Measurements from ENCODE around the gene ATP1A1.

ATP1A1 gene

DNA sequence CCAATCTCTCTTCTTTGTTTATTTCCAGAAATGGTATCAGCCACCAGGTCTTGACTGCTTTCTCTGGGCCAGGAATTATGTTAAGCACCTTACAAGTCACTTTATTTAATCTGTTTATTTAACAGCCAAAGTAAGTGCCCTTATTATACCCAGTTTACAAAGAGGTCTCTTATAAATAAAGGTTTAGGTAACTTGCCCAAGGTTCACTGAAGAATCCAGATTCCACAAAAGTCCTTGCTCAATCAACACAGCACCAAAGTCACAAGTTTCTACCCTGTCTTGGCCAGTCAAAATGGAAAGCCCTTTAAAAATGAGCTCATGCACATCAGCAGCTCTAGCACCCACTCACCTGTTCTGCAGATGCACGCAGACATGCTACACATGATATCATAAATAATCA is 28.0 kb upstream of the ATP1A1 start:
- no peak for DNase-seq (ENCODE audit: low read depth)

GRCh38 chr1:116345843-116346242 is 27.2 kb upstream of the ATP1A1 start:
- DNase-seq (ENCODE audit: low read depth), result no peak

GRCh38 chr1:116346943-116347673 is 25.9 kb upstream of the ATP1A1 start:
- DNase-seq (ENCODE audit: low read depth), result no peak

DNA sequence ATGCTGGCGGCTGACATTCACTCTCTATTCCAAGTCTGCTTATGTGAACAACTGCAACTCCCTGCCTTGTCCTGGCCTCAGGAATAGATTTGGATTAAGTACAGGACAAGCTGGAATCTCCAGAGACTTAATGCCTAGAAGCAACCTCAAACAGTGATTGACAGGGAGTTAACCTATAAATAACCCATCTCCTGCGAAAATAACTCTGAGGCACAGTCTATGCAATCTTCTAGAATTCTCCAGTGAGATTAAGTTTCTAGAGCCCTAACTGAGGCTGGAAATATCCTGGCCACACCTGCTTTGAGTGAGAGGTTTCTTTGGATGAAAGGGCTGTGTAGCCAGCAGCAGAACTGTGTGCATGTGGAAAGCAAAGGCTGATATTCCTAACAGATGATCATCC is 25.3 kb upstream of the ATP1A1 start:
- no peak for DNase-seq (ENCODE audit: low read depth)

- no peak for DNase-seq (ENCODE audit: low read depth)
Measured at GRCh38 chr1:116350097-116350645, 22.9 kb upstream of the ATP1A1 start.

DNA sequence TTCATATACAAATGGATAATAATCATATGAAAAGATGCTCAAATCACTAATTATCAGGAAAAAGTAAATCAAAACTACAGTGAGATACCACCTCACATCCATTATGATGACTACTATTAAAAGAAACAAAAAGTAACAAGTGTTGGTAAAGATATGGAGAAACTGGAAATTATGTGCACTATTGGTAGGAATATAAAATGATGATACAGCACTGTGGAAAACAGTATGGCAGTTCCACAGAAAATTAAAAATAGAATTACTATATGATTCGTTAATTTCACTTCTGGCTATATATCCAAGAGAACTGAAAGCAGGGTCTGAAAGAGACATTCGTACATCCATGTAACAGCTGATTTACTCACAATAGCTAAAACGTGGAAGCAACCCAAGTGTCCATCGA is 21.1 kb upstream of the ATP1A1 start:
- no peak for DNase-seq (ENCODE audit: low read depth)

GRCh38 chr1:116352349-116352813 is 20.7 kb upstream of the ATP1A1 start:
- no peak for DNase-seq (ENCODE audit: low read depth)

GRCh38 chr1:116353155-116353554 is 19.9 kb upstream of the ATP1A1 start:
- DNase-seq (ENCODE audit: low read depth), result no peak

GRCh38 chr1:116356067-116356466 is 17.0 kb upstream of the ATP1A1 start:
- DNase-seq (ENCODE audit: low read depth), result no peak

DNA sequence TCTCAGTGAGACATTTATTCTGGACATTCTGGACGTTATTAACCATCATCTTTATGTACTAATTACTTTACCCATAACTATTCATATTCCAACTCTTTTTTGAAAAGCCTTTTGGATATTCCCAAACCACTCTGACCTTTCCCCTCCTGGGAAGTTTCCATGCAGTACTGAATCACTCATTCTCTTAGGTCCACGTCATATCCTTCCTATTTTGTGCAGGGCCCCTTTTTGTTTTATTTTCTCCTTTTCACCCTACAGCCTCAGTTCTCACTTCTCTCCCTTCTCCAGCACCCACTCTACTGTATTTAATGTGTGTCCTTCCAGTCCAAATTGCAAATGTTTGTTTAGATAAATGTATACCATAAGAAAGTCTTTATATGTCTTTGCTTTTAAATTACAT is 16.4 kb upstream of the ATP1A1 start:
- DNase-seq (ENCODE audit: low read depth), result no peak

- no peak for DNase-seq (ENCODE audit: low read depth)
Measured at GRCh38 chr1:116357487-116357886, 15.6 kb upstream of the ATP1A1 start.

DNA sequence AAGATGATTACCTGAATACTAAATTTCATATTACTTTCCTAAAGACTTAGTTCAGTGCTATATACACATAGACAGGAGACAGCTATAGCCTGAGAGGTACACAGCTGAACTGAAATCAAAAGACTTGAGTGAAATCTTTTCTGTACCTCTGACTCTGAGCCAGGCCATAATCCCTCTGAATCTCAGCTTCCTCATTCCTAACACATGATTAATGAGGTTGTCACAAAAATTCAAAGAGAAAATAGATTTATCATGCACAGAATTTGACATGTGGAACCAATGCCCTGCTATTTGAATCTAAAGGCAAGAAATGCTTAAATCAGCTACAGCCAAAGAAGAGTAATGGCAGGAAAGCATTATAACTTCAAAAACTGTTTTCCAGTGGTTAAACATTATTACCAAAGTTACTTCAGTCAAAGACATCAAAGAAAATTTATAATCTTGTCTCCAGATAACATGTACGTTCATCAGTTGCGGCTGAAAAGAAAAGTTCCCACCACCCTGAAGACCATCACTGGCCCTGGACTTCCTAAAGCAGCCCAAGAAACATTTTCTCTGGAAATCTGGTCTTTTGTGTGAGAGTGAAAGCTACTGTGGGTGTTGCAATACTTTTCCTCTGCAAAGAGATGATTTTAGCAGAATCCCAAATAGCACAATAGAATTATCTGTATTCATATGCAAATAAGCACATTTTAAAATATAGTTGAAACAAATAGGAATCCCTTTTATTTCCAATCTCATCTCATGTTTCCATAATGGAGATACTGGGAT is 13.8 kb upstream of the ATP1A1 start:
- DNase-seq (ENCODE audit: low read depth), result no peak

DNA sequence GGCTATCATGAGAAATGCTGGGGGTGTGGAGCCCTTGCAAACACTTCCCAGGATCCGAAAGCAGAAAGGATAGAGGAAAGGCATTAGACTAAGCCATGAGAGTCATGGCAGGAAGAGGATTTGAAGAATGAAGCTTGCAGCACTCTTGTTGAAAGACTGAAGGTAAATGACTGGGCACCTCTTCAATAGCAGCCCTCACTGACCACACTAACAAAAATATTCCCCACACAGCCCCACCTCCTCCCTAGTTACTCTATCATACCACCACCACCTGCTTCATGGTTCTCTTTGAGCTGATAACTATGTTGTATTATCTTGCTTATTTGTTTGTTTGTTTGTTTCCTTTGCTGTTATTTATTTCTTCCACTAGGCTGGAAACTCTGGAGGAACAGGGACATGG is 13.2 kb upstream of the ATP1A1 start:
- DNase-seq (ENCODE audit: low read depth), result no peak

GRCh38 chr1:116360429-116361173 is 12.4 kb upstream of the ATP1A1 start:
- DNase-seq (ENCODE audit: low read depth), result no peak

DNA sequence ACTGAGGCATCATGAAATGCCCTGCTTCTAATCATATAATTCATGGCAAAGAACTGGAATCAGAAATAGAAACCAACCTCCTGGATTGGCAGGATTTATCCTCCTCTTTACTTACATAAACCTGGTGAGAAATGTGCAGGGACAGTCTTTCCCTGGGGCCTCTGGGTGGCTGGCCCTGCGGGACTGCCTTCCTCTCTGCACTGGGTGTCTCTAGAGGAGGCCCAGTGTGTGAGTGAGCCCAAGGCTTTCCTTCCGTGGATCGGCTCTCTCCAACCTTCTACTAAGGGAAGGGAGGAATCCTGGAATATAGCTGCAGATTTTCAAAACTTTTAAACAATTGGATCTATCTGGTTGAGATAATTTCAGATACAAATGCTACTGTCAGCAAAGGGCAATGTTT is 11.4 kb upstream of the ATP1A1 start:
- no peak for DNase-seq (ENCODE audit: low read depth)

- no peak for DNase-seq (ENCODE audit: low read depth)
Measured at GRCh38 chr1:116362050-116362449, 11.0 kb upstream of the ATP1A1 start.

GRCh38 chr1:116365353-116365780 is 7.7 kb upstream of the ATP1A1 start:
- DNase-seq (ENCODE audit: low read depth), result no peak

DNA sequence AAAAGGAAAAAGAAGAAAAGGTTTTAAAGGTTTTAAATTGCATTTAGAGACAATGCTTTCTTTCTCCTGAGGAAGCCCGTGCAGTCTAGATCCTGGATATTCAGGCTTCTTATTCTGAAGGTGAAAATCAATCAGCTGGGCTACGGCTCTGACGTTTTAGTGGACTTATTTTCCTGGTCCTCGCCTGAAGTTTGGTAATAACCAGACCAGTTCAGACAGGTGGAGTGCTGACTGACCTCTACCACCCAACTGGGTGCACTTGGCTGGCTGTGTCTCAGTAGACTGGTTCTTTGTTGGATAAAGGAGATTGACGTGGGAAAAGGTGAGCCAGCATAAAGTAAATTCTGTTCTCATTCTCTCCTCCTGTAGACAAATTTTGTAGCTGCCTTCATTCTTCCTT is 7.2 kb upstream of the ATP1A1 start:
- DNase-seq (ENCODE audit: low read depth), result no peak

- no peak for DNase-seq (ENCODE audit: low read depth)
Measured at GRCh38 chr1:116367256-116367945, 5.6 kb upstream of the ATP1A1 start.

DNA sequence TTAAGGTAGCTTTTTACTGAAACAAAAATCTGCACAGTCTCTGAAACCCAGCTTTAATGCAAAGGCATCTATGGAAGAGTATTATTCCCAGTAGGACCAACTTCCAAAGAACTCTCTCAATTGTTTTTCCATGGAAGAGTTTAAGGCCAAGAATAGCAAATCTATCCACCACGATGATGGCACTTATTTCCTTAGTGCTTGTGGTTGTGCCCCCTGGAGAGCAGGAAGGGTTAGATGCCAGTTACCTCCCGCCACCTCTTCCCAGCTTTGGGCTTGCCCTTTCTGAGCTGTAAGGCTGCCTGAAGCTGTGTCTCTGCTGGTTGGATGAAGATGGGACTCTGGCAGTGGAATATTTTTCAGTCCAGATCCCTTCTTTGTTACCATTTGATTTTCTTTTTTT is 4.8 kb upstream of the ATP1A1 start:
- DNase-seq (ENCODE audit: low read depth), result no peak

- no peak for DNase-seq (ENCODE audit: low read depth)
Measured at GRCh38 chr1:116370181-116370580, 2.9 kb upstream of the ATP1A1 start.

- no peak for DNase-seq (ENCODE audit: low read depth)
Measured at GRCh38 chr1:116371752-116372151, 1.3 kb upstream of the ATP1A1 start.

Data from stimulated activated CD4-positive, alpha-beta T cell treated with anti-CD3 and anti-CD28 coated beads, Interleukin-2, amount 100 ng/mL, for 4 hours (primary cell).